GM21390 (cell line): ENCODE results near the gene DNPH1.

ENCODE experiments used
- ATAC-seq: cut with Tn5 transposase; IDR thresholded peaks from one replicate; pipeline ENCODE4 v1.9.1; 2021; ENCODE audit not compliant: unreplicated experiment

The DNPH1 gene

GRCh38 chr6:43185391-43185985 is 43.8 kb downstream of the DNPH1 start:
- ATAC-seq = no peak

- ATAC-seq = no peak
Measured at GRCh38 chr6:43184268-43184985, 44.9 kb downstream of the DNPH1 start.

GRCh38 chr6:43183441-43183840 is 45.8 kb downstream of the DNPH1 start:
- no peak for ATAC-seq

GRCh38 chr6:43181942-43182860 is 47.1 kb downstream of the DNPH1 start, which contains the start of gene CUL9:
Gene CUL9 (plus strand): TSS chr6:43182196. CDS start chr6:43184311, 2,115 bp downstream.
- ATAC-seq = peak; percentile 95

- no peak for ATAC-seq
Measured at GRCh38 chr6:43181621-43181941, 47.7 kb downstream of the DNPH1 start.

GRCh38 chr6:43180985-43181384 is 48.3 kb downstream of the DNPH1 start:
- no peak for ATAC-seq

GRCh38 chr6:43180058-43180457 is 49.2 kb downstream of the DNPH1 start:
- ATAC-seq = no peak

- ATAC-seq = no peak
Measured at GRCh38 chr6:43178951-43179830, 50.1 kb downstream of the DNPH1 start.

- ATAC-seq = no peak
Measured at GRCh38 chr6:43178150-43178549, 51.1 kb downstream of the DNPH1 start.

- ATAC-seq = no peak
Measured at GRCh38 chr6:43176423-43176786, 52.9 kb downstream of the DNPH1 start.

GRCh38 chr6:43175676-43176422 is 53.4 kb downstream of the DNPH1 start:
- ATAC-seq = no peak
